Measurements from ENCODE around the gene PACS2.

Gene PACS2

DNA sequence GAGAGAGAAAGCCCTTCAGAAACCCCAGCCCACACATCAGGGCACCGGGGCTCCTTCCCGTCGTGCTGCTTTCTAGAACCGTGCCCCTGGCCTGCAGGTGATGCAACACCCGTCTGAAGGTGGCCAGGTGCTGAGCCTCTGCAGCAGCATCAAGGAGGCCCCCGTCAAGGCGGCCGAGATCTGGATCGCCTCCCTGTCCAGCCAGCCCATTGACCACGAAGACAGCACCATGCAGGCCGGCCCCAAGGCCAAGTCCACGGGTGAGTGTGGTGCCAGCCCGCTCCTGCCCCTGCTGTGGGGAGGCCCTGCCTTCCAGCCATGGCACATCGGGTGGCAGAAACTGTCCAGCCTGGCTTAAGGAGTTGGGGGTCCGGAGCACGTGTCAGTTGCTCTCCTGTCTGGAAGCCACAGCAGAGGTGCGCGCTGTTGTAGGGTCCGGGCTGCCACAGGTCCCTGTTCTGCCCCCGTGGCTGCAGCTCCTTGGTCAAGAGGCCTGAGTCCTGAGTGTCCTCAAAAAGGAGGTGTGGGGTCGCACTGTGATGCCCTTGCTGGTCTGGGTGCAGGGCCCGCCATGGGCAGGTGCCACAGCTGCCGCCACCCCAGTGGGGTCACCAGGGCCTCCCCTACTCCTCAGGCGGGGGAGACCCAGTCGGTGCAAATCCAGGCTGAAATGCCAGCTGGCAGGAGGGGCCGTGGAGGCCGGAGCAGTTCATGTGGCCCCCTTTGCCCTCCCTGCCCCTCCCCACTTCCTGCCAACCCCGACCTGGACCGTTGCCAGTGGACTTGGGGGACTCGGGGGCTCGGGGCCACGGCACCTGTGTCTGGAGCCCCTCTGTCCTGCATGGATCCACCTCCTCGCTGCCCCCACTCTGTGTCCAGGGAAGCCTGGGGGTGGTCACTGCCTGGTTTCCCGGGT lies 52.8 kb downstream of the PACS2 start:
- DNase-seq (ENCODE audit: low read depth, low spot score) = no peak

GRCh38 chr14:105368032-105368417 lies 53.5 kb downstream of the PACS2 start:
- no peak for DNase-seq (ENCODE audit: low read depth, low spot score)

- DNase-seq (ENCODE audit: low read depth, low spot score) = no peak
Observed at GRCh38 chr14:105368426-105368825, 53.9 kb downstream of the PACS2 start.

DNA sequence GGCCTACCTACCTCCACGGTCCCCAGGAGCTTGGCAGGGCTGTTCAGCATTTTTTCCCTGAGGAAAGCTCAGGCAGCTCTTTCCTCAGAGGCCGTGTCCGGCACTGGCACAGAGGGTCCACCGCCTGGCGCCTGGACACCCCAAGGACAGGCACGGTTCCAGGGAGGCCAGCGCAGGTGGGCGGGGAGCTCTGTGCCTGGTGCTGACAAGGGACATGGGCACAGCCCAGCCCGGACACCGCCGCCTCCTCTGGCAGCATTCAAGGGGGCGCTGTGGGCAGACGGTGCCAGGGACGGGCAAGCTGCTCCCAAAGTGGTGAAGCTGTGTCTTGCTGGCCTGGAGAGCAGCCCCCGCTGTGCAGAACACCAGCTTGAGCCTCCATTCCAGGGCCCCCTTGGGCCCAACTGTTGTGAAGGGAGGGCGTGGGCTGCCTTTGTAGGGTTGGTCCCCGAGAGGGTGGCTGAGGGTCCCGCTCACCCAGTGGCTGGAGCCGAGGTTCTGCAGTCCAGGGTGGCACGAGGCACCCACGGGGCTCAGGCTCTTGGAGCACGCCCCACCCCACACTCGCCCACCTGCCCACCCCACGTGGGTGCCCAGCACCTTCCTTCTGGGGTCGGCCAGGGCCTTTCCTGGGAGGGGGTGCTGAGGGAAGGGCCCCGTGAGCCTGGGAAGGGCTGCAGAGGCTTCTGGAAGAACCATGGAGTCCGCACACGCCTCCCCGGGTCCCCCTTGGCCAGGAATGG lies 54.5 kb downstream of the PACS2 start:
- no peak for DNase-seq (ENCODE audit: low read depth, low spot score)

DNA sequence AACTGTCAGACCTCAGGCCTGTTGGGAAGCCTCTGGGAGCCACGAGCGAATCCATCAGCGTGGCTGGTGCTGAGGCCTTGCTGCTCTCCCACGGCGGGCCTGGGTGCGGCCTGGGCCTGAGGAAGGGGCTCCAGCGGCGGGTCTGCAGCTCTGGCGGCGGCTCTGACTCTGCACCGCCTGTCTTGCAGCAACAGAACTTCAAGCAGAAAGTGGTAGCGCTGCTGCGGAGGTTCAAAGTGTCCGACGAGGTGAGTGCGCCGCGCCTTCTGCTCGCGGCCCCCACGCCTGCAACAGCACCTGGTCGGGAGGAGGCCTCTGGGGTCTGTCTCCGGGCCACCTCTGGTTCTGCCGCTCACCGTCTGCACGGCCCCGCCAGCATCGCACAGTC lies 55.1 kb downstream of the PACS2 start:
- no peak for DNase-seq (ENCODE audit: low read depth, low spot score)

GRCh38 chr14:105374389-105374788 lies 59.8 kb downstream of the PACS2 start:
- DNase-seq (ENCODE audit: low read depth, low spot score) = no peak

DNA sequence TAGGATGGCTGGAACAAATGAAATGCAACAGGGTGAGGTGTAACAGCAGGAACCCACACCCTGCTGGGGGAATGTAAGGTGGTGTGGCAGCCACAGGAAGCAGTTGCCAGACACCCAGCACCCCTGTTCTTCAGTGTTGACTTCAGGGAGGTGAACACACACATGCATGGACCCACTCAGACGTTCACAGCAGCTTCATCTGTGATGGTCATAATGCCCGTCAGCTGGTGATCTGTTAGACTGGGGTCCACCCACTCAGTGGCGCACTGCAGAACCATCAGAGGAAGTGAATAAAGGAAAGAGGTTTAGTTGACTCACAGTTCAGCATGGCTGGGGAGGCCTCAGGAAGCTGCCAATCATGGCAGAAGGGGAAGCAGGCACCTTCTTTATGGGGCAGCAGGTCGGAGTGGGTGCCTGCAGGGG lies 61.1 kb downstream of the PACS2 start:
- no peak for DNase-seq (ENCODE audit: low read depth, low spot score)

DNA sequence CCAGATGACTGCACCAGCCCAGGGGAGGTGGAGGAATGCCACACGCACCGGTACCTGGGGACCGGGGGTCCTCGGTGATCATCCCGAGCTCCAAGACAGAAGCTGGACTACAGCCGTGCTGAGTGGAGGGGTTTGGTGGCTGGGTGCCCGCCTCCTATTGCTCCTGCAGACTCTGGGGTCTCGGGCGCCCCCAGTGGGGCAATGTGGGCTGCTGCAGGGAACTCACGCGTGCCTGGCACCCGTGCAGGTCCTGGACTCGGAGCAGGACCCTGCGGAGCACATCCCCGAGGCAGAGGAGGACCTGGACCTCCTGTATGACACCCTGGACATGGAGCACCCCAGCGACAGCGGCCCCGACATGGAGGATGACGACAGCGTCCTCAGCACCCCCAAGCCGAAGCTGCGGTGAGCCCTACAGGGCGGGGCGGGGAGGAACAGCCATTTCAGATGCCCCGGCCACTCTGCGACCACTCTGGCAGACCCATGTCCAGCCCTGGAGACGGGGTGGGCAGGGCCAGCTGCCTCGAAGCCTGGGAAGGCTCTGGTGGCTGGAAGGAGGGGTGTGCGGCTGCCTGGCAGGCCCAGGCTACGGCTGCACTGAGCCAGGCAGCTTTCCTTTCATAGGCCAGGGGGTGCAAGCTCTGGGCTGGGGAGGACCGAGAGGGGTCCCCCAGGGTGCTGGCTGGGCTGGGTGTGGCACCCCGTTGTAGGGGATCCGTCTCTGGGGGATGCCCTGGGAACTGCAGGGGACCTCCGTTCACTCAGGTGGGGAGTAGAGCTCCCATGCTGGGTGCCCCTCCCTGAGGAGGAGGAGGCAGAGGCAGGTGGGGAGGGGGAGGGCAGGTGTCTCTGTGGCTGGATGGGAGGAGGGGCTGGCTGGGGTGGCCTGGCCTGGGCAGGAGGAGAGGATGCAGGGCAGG lies 62.2 kb downstream of the PACS2 start:
- no peak for DNase-seq (ENCODE audit: low read depth, low spot score)

DNA sequence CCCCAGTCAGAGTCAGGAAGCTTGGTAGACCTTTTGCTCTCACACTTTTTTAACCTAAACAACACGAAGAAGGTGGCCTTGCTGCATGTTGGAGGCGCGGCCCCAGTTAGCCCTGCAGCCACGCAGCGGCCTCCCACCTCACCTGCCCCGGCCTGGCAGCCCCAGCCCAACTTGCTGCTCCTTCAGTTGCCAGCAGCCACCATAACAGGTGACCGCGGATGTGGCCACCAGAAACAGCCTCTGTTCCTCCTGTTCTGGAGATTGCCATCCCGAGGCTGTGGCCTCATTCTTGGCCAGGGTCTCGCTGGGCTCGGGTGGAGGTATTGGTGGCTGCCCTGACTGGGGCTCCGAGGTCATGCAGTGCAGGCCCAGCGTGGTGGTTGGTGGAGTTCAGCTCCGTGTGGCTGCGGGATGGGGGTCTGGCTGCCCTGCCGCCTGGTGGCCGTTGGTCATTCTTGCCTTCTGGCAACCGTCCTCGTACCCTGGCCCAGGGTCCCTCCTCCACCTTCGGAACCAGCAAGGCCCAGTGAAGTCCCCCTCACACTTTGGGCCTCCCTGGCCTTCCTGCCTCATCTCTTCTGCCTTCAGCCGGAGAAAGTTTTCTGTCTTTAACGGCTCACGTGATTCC lies 63.1 kb downstream of the PACS2 start:
- DNase-seq (ENCODE audit: low read depth, low spot score) = no peak

DNA sequence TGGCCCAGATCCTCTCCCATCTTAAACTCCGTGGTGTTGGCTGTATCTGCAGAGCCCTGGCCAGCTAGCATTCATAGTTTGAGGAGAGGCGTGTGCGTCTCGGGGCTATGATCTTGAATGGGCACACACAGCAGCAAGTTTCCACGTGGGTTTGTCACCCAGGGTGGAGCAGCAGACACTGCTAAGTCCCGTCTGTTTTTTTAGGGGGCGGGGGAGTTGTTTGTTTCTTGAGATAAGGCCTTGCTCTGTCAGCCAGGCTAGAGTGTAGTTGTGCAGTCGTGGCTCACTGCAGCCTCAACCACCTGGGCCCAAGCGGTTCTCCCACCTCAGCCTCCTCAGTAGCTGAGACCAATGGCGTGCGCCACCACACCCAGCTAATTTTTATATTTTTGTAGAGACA lies 63.7 kb downstream of the PACS2 start:
- no peak for DNase-seq (ENCODE audit: low read depth, low spot score)

DNA sequence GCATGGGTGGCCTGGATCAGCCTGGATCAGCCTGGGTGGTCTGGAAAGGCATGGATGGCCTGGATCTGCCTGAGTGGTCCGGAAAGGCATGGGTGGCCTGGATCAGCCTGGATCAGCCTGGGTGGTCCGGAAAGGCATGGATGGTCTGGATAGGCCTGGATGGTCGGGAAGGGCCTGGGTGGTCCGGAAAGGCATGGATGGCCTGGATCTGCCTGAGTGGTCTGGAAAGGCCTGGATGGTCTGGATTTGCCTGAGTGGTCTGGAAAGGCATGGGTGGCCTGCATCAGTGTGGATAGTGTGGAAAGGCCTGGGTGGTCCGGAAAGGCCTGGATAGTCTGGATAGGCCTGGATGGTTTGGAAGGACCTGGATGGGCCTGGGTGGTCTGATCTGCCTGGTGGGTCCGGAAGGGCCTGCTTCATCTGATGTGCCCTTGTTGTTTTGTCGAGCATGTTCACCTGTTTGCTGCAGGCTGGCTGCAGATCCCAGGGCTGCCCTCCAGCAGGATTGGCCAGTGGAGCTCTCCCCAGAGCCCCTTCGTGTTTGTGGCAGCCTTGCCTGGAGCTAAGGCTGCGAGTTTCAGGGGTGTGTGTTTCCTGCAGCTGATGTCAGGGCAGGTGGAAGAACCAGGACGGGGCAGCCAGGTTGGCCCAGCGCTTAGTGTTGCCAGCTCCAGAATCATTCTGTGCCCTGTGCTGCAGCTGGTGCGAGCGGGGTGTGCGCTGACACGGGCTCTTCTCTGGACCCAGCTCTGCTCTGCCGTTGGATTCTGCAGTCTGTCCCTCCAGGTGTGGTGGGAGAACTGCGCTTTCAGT lies 64.5 kb downstream of the PACS2 start:
- DNase-seq (ENCODE audit: low read depth, low spot score) = no peak

DNA sequence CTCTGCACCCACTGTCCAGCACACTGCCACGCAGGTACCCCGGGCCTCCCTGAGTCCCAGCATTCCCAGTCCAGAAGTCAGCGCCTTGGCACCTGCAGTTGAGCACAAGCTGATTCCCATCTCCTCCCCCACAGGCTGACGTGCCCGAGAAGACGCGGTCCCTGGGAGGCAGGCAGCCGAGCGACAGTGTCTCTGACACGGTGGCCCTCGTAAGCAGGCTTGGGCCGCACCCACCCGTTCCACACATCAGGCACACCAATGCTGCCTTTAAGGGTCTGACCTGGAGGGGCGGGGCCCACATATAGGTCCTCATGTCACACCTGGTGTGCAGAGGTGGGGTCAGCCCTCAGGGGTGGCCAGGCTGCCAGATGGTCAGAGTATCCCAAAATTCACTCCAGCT lies 65.4 kb downstream of the PACS2 start:
- DNase-seq (ENCODE audit: low read depth, low spot score) = no peak

DNA sequence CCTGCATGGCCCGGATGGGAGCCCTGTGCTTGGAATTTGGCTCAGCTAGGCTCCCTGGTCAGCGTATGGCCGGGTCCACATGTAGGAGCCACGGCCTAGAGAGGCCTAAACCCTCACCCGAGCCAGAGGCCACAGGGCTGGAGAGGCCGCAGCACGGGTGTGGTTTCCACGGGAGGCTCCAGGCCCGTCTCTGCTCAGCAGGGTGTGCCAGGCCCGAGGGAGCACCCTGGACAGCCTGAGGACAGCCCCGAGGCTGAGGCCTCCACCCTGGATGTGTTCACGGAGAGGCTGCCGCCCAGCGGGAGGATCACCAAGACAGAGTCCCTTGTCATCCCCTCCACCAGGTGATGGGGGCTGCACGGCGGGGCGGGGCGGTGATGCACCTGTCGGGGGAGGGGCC lies 66.2 kb downstream of the PACS2 start:
- no peak for DNase-seq (ENCODE audit: low read depth, low spot score)

- no peak for DNase-seq (ENCODE audit: low read depth, low spot score)
Observed at GRCh38 chr14:105381446-105382342, 67.1 kb downstream of the PACS2 start.

DNA sequence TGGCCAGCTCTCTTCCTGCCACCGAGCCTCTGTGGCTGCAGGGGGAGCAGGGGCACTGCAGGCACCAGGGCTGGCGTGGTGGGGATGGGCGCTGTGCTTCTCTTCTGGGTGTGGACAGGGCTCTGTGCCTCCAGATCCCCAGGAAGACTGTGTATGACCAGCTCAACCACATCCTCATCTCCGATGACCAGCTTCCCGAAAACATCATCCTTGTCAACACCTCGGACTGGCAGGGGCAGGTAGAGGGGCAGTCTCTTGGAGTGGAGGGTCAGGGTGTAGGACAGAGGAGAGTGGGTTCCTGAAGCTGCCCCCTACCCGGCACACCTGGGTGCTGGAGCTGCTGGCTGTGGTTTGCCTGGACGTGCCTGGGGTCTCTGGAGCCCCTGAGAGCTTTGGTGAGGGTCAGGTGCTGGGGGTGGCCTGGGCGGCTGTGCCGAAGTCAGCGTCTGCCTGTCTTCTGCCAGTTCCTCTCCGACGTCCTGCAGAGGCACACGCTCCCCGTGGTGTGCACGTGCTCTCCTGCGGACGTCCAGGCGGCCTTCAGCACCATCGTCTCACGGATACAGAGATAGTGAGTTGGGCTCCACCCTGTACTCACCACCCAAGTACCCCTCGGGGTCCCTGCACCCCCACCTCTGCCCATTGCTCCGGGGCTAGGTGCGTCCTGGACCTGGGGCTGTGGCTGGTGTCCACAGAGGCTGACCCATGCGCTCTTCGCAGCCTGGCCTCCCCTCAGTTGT lies 68.0 kb downstream of the PACS2 start:
- no peak for DNase-seq (ENCODE audit: low read depth, low spot score)

GRCh38 chr14:105383083-105383730 lies 68.7 kb downstream of the PACS2 start:
- no peak for DNase-seq (ENCODE audit: low read depth, low spot score)

DNA sequence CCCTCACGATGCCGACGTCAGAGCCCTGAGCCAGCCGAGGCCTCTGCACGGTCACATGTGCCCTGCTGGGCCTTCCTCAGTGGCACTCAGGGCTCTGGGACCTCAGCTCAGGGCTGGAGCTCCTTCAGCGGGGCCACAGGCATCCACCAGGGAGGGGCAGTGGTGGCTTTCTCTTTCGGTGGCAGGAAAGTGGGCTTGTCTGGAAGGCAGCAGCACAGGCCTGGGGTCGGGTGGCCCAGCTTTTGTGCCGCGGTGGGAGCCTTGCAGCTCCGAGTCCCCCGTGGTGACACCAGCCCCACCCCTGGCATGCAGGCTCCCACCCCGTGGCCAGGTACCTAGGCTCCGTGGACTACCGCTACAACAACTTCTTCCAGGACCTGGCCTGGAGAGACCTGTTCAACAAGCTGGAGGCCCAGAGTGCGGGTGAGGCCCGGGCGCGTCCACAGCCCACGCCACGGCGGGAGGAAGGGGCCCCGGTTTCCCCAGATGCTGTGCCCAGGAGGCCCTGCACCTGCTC lies 69.6 kb downstream of the PACS2 start:
- no peak for DNase-seq (ENCODE audit: low read depth, low spot score)
